ENCODE data around the gene ARHGEF10L. TPM values are rescaled to one million over a fixed set of nuclear protein-coding genes. Genes with fewer than 3 reads are reported as not detected.

The ARHGEF10L gene
- total RNA-seq, 2 experiments from 2014 or later, result not detected

- no peak overlapping the region for H3K4me3 Mint-ChIP-seq
- DNase-seq, result no peak
- no peaks in the 10 kb centered on the region for H3K4me1 Mint-ChIP-seq
- no peak overlapping the region for H3K27ac Mint-ChIP-seq
- H3K36me3 Mint-ChIP-seq, result no peaks in the 10 kb centered on the region
- H3K27me3 Mint-ChIP-seq, result no peaks in the 10 kb centered on the region
- no peaks in the 10 kb centered on the region for H3K9me3 Mint-ChIP-seq
Observed at GRCh38 chr1:17673329-17674072, 134.0 kb downstream of the ARHGEF10L start.

- H3K27ac Mint-ChIP-seq, result no peak overlapping the region
- no peaks in the 10 kb centered on the region for H3K9me3 Mint-ChIP-seq
- no peaks in the 10 kb centered on the region for H3K27me3 Mint-ChIP-seq
- H3K4me3 Mint-ChIP-seq, result no peak overlapping the region
- no peaks in the 10 kb centered on the region for H3K36me3 Mint-ChIP-seq
- H3K4me1 Mint-ChIP-seq, result no peaks in the 10 kb centered on the region
- no peak for DNase-seq
Observed at GRCh38 chr1:17674726-17675500, 135.4 kb downstream of the ARHGEF10L start.

- H3K36me3 Mint-ChIP-seq, result no peaks in the 10 kb centered on the region
- no peak for DNase-seq
- no peak overlapping the region for H3K4me3 Mint-ChIP-seq
- H3K9me3 Mint-ChIP-seq, result no peaks in the 10 kb centered on the region
- no peak overlapping the region for H3K27ac Mint-ChIP-seq
- no peaks in the 10 kb centered on the region for H3K4me1 Mint-ChIP-seq
- H3K27me3 Mint-ChIP-seq, result no peaks in the 10 kb centered on the region
Observed at GRCh38 chr1:17675744-17676143, 136.2 kb downstream of the ARHGEF10L start.

GRCh38 chr1:17676387-17677060, 137.0 kb downstream of the ARHGEF10L start:
- H3K4me1 Mint-ChIP-seq, result no peaks in the 10 kb centered on the region
- DNase-seq, result no peak
- H3K36me3 Mint-ChIP-seq, result no peaks in the 10 kb centered on the region
- H3K27ac Mint-ChIP-seq, result no peak overlapping the region
- no peak overlapping the region for H3K4me3 Mint-ChIP-seq
- H3K27me3 Mint-ChIP-seq, result no peaks in the 10 kb centered on the region
- no peaks in the 10 kb centered on the region for H3K9me3 Mint-ChIP-seq

- no peaks in the 10 kb centered on the region for H3K9me3 Mint-ChIP-seq
- H3K4me1 Mint-ChIP-seq, result no peaks in the 10 kb centered on the region
- no peak overlapping the region for H3K27ac Mint-ChIP-seq
Observed at GRCh38 chr1:17678011-17678410, 138.5 kb downstream of the ARHGEF10L start.

GRCh38 chr1:17679856-17680255, 140.4 kb downstream of the ARHGEF10L start:
- no peak overlapping the region for H3K4me3 Mint-ChIP-seq
- H3K27me3 Mint-ChIP-seq, result no peaks in the 10 kb centered on the region
- H3K27ac Mint-ChIP-seq, result no peak overlapping the region
- no peaks in the 10 kb centered on the region for H3K9me3 Mint-ChIP-seq
- no peaks in the 10 kb centered on the region for H3K36me3 Mint-ChIP-seq
- H3K4me1 Mint-ChIP-seq, result no peaks in the 10 kb centered on the region
- no peak for DNase-seq

More at GRCh38 chr1:17678011-17678410, 138.5 kb downstream of the ARHGEF10L start:
- no peak for DNase-seq
- Mint-ChIP-seq H3K27me3 (no peaks in the 10 kb centered on the region), H3K4me3 (no peak overlapping the region), H3K36me3 (no peaks in the 10 kb centered on the region)

- no peaks in the 10 kb centered on the region for H3K27me3 Mint-ChIP-seq
- no peaks in the 10 kb centered on the region for H3K4me1 Mint-ChIP-seq
- H3K9me3 Mint-ChIP-seq, result no peaks in the 10 kb centered on the region
- no peak overlapping the region for H3K27ac Mint-ChIP-seq
- H3K4me3 Mint-ChIP-seq, result no peak overlapping the region
- H3K36me3 Mint-ChIP-seq, result no peaks in the 10 kb centered on the region
- DNase-seq, result no peak
Observed at GRCh38 chr1:17680308-17680707, 140.8 kb downstream of the ARHGEF10L start.

- H3K4me1 Mint-ChIP-seq, result no peaks in the 10 kb centered on the region
- H3K9me3 Mint-ChIP-seq, result no peaks in the 10 kb centered on the region
- no peak overlapping the region for H3K4me3 Mint-ChIP-seq
- H3K27ac Mint-ChIP-seq, result no peak overlapping the region
- DNase-seq, result no peak
- H3K36me3 Mint-ChIP-seq, result no peaks in the 10 kb centered on the region
- no peaks in the 10 kb centered on the region for H3K27me3 Mint-ChIP-seq
Observed at GRCh38 chr1:17682400-17682799, 142.9 kb downstream of the ARHGEF10L start.

- Mint-ChIP-seq H3K4me1 (no peaks in the 10 kb centered on the region), H3K27ac (no peak overlapping the region), H3K9me3 (no peaks in the 10 kb centered on the region), H3K36me3 (no peaks in the 10 kb centered on the region), H3K27me3 (no peaks in the 10 kb centered on the region), H3K4me3 (no peak overlapping the region)
- DNase-seq, result no peak
Observed at GRCh38 chr1:17683598-17683997, 144.1 kb downstream of the ARHGEF10L start.

- Mint-ChIP-seq H3K9me3 (no peaks in the 10 kb centered on the region), H3K4me1 (no peaks in the 10 kb centered on the region), H3K27ac (no peak overlapping the region), H3K36me3 (no peaks in the 10 kb centered on the region), H3K27me3 (no peaks in the 10 kb centered on the region), H3K4me3 (no peak overlapping the region)
- no peak for DNase-seq
Observed at GRCh38 chr1:17684810-17685209, 145.3 kb downstream of the ARHGEF10L start.

- Mint-ChIP-seq H3K36me3 (no peaks in the 10 kb centered on the region), H3K9me3 (no peaks in the 10 kb centered on the region), H3K27me3 (no peaks in the 10 kb centered on the region), H3K4me3 (no peak overlapping the region), H3K4me1 (no peaks in the 10 kb centered on the region), H3K27ac (no peak overlapping the region)
- DNase-seq, result no peak
Observed at GRCh38 chr1:17686258-17686657, 146.8 kb downstream of the ARHGEF10L start.

- H3K36me3 Mint-ChIP-seq, result no peaks in the 10 kb centered on the region
- H3K27ac Mint-ChIP-seq, result no peak overlapping the region
Observed at GRCh38 chr1:17687145-17687544, 147.6 kb downstream of the ARHGEF10L start.

GRCh38 chr1:17688217-17688810, 148.8 kb downstream of the ARHGEF10L start:
- no peak overlapping the region for H3K4me3 Mint-ChIP-seq
- peaks cover 3% of the 10 kb centered on the region for H3K27me3 Mint-ChIP-seq
- no peaks in the 10 kb centered on the region for H3K9me3 Mint-ChIP-seq
- H3K36me3 Mint-ChIP-seq, result no peaks in the 10 kb centered on the region
- no peaks in the 10 kb centered on the region for H3K4me1 Mint-ChIP-seq
- no peak for DNase-seq
- H3K27ac Mint-ChIP-seq, result no peak overlapping the region

More at GRCh38 chr1:17687145-17687544, 147.6 kb downstream of the ARHGEF10L start:
- H3K4me1 Mint-ChIP-seq, result no peaks in the 10 kb centered on the region
- no peak overlapping the region for H3K4me3 Mint-ChIP-seq
- H3K27me3 Mint-ChIP-seq, result no peaks in the 10 kb centered on the region
- no peaks in the 10 kb centered on the region for H3K9me3 Mint-ChIP-seq
- DNase-seq, result no peak

- Mint-ChIP-seq H3K36me3 (no peaks in the 10 kb centered on the region), H3K4me1 (no peaks in the 10 kb centered on the region), H3K4me3 (no peak overlapping the region), H3K9me3 (no peaks in the 10 kb centered on the region), H3K27me3 (peaks cover 10% of the 10 kb centered on the region), H3K27ac (no peak overlapping the region)
- no peak for DNase-seq
Observed at GRCh38 chr1:17689011-17689410, 149.5 kb downstream of the ARHGEF10L start.

All from activated naive CD8-positive, alpha-beta T cell treated with anti-CD3 and anti-CD28 coated beads for 36 hours (primary cell).